DOHH2 (cell line): ENCODE results near the gene LSM3.

Experiments
- H3F3A ChIP-seq: fragments of 200-600 bp; sonication (generic), shearing (Covaris generic); 2 replicates; pipeline ENCODE4 v1.6.0; 2016; ENCODE audit warnings: antibody characterized with exemption, mild to moderate bottlenecking; ENCODE audit not compliant: control insufficient read depth, insufficient read depth
- H3K27ac ChIP-seq: fragments of 200-600 bp; sonication (generic); 2 replicates; pipeline ENCODE4 v1.5.1; 2014; ENCODE audit warnings: low read depth, mild to moderate bottlenecking, low read length, moderate library complexity
- H3K27me3 ChIP-seq: fragments of 200-600 bp; sonication (generic); 2 replicates; pipeline ENCODE4 v1.6.1; 2014; ENCODE audit warnings: mild to moderate bottlenecking, low read length, mixed read lengths; ENCODE audit not compliant: control insufficient read depth
- H3K36me3 ChIP-seq: fragments of 200-600 bp; sonication (generic); 2 replicates; pipeline ENCODE4 v1.6.1; 2014; ENCODE audit warnings: mild to moderate bottlenecking, low read length, moderate library complexity, mixed read lengths; ENCODE audit not compliant: control insufficient read depth
- H3K4me1 ChIP-seq: fragments of 200-600 bp; sonication (generic); 2 replicates; pipeline ENCODE4 v1.6.1; 2014; ENCODE audit warnings: mild to moderate bottlenecking, low read length, mixed read lengths; ENCODE audit not compliant: control insufficient read depth
- H3K4me2 ChIP-seq: fragments of 200-600 bp; sonication (generic); 2 replicates; pipeline ENCODE4 v1.6.0; 2014; ENCODE audit warnings: mild to moderate bottlenecking, low read length, moderate library complexity
- H3K4me3 ChIP-seq: fragments of 200-600 bp; sonication (generic); 2 replicates; pipeline ENCODE4 v1.5.1; 2014; ENCODE audit warnings: mild to moderate bottlenecking, low read length, mixed read lengths
- H3K79me2 ChIP-seq: fragments of 200-600 bp; sonication (generic); 2 replicates; pipeline ENCODE4 v1.6.1; 2014; ENCODE audit warnings: mild to moderate bottlenecking, low read length, mixed read lengths; ENCODE audit not compliant: control insufficient read depth
- H3K9me2 ChIP-seq: fragments of 200-600 bp; sonication (generic); replicated peaks from 2 replicates; pipeline ENCODE4 v1.6.1; 2014; ENCODE audit warnings: mild to moderate bottlenecking, low read length, mixed read lengths; ENCODE audit not compliant: control insufficient read depth
- H3K9me3 ChIP-seq: fragments of 200-600 bp; sonication (generic); 2 replicates; pipeline ENCODE4 v1.6.1; 2014; ENCODE audit warnings: antibody characterized with exemption, low read length, mixed read lengths; ENCODE audit not compliant: control insufficient read depth, insufficient read depth
- H4K20me1 ChIP-seq: fragments of 200-600 bp; sonication (generic); 2 replicates; pipeline ENCODE4 v1.6.0; 2014; ENCODE audit warnings: low read depth, mild to moderate bottlenecking, antibody characterized with exemption, low read length, moderate library complexity; ENCODE audit not compliant: control insufficient read depth, insufficient read depth
- CTCF ChIP-seq: fragments of 200-600 bp; sonication (generic); IDR thresholded peaks from one replicate; pipeline ENCODE4 v1.5.1; 2014; ENCODE audit warnings: antibody characterized with exemption, mild to moderate bottlenecking, low read depth, low read length; ENCODE audit not compliant: poor library complexity, severe bottlenecking
- EZH2phosphoT487 ChIP-seq: fragments of 200-600 bp; sonication (generic); IDR thresholded peaks from 2 replicates; pipeline ENCODE4 v1.6.1; 2017; ENCODE audit warnings: borderline replicate concordance, mild to moderate bottlenecking, antibody characterized with exemption, low read length, moderate library complexity, mixed read lengths

The LSM3 gene

GRCh38 chr3:14242490-14243311 is 64.1 kb downstream of the LSM3 start:
- H3K36me3 ChIP-seq = no peaks in the 10 kb centered on the region
- H3K4me2 ChIP-seq = no peak overlapping the region
- H3K9me3 ChIP-seq = no peaks in the 10 kb centered on the region
- no peaks in the 10 kb centered on the region for H3K27me3 ChIP-seq
- no peaks in the 10 kb centered on the region for H4K20me1 ChIP-seq
- no peaks in the 10 kb centered on the region for H3K9me2 ChIP-seq
- H3K4me1 ChIP-seq = no peaks in the 10 kb centered on the region
- no peaks in the 10 kb centered on the region for H3F3A ChIP-seq
- no peak overlapping the region for H3K4me3 ChIP-seq
- TF ChIP-seq CTCF (no peak), EZH2phosphoT487 (no peak)
- no peak overlapping the region for H3K27ac ChIP-seq
- H3K79me2 ChIP-seq = no peaks in the 10 kb centered on the region

- Histone ChIP-seq H3K36me3 (no peaks in the 10 kb centered on the region), H3F3A (no peaks in the 10 kb centered on the region)
These were observed 65.2 kb downstream of the LSM3 start for GRCh38 chr3:14243782-14244181.

GRCh38 chr3:14244521-14245247 is 66.1 kb downstream of the LSM3 start:
- H3K79me2 ChIP-seq = no peaks in the 10 kb centered on the region
- no peak overlapping the region for H3K4me2 ChIP-seq
- no peak overlapping the region for H3K4me3 ChIP-seq
- H3K9me2 ChIP-seq = no peaks in the 10 kb centered on the region
- no peaks in the 10 kb centered on the region for H3K4me1 ChIP-seq
- H3F3A ChIP-seq = no peaks in the 10 kb centered on the region
- no peaks in the 10 kb centered on the region for H4K20me1 ChIP-seq
- TF ChIP-seq CTCF (no peak), EZH2phosphoT487 (no peak)
- no peak overlapping the region for H3K27ac ChIP-seq
- no peaks in the 10 kb centered on the region for H3K9me3 ChIP-seq
- H3K36me3 ChIP-seq = no peaks in the 10 kb centered on the region
- no peaks in the 10 kb centered on the region for H3K27me3 ChIP-seq

More at GRCh38 chr3:14243782-14244181, 65.2 kb downstream of the LSM3 start:
- Histone ChIP-seq H3K9me2 (no peaks in the 10 kb centered on the region), H4K20me1 (no peaks in the 10 kb centered on the region), H3K4me3 (no peak overlapping the region), H3K79me2 (no peaks in the 10 kb centered on the region), H3K4me1 (no peaks in the 10 kb centered on the region), H3K4me2 (no peak overlapping the region), H3K27ac (no peak overlapping the region), H3K27me3 (no peaks in the 10 kb centered on the region), H3K9me3 (no peaks in the 10 kb centered on the region)
- TF ChIP-seq EZH2phosphoT487 (no peak), CTCF (no peak)
